ENCODE measurements around the gene VAV3.

The VAV3 gene

DNA sequence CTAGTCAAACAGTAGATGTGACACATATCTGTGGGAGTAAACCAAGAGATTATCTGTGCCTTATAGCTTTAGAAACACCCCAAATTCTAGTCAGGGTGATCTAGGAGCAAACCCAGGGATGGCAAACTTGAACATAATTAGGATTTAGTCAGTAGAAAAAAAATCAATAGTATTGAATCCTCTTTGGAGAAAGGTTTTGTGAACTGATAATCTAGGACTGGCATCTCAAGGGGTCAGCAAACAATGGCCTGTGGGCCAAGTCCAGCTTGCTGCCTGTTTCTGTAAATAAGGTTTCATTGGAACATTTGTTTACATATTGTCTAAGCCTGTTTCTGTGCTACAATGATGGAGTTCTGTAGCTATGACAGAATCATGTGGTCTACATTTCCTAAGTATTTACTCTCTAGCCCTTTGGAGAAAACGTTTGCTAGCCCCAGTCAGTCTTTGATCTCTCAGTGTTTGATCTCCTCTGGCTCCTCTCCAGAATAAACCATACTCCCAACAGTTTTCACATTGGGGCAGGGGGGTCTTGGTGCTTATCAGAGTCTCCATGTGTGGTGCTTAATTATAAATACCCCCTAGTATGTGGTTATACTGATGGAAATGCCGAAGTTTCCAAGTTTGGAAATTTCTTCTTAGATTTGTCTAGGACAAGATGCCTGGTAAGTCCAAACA is 438.3 kb downstream of the VAV3 start:
- TF ChIP-seq CTCF (IDR thresholded peaks at IDR 0.05; ENCODE audit: low read depth, low read length): no peak
- no peak overlapping the region for H3K4me3 ChIP-seq (ENCODE audit: low read depth, low read length)

GRCh38 chr1:107525961-107526360 is 439.0 kb downstream of the VAV3 start:
- no peak overlapping the region for H3K4me3 ChIP-seq (ENCODE audit: low read depth, low read length)
- no peak for TF ChIP-seq CTCF (IDR thresholded peaks at IDR 0.05; ENCODE audit: low read depth, low read length)

DNA sequence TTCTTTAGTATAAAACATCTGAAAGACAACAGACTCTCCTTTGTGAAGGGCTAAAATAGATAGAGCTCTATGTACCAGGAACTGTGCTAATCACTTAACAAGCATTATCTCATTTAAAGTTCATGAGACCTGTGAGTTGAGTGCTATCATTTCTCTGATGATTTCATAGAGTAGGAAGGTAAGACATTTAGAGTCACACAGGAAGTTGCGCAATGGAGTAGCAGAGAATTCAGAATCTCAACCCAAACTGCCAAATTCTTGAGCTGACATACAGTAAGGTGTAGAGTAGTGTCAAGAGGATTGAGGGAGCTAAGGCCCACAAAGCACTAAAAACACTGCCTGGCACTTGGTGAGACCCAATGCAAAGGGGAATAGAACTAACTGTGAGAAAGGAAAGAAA is 439.8 kb downstream of the VAV3 start:
- no peak overlapping the region for H3K4me3 ChIP-seq (ENCODE audit: low read depth, low read length)
- no peak for TF ChIP-seq CTCF (IDR thresholded peaks at IDR 0.05; ENCODE audit: low read depth, low read length)

GRCh38 chr1:107524301-107524700 is 440.7 kb downstream of the VAV3 start:
- no peak for TF ChIP-seq CTCF (IDR thresholded peaks at IDR 0.05; ENCODE audit: low read depth, low read length)
- H3K4me3 ChIP-seq (ENCODE audit: low read depth, low read length): no peak overlapping the region

GRCh38 chr1:107523736-107524135 is 441.2 kb downstream of the VAV3 start:
- no peak for TF ChIP-seq CTCF (IDR thresholded peaks at IDR 0.05; ENCODE audit: low read depth, low read length)

GRCh38 chr1:107523061-107523460 is 441.9 kb downstream of the VAV3 start:
- H3K4me3 ChIP-seq (ENCODE audit: low read depth, low read length): no peak overlapping the region
- no peak for TF ChIP-seq CTCF (IDR thresholded peaks at IDR 0.05; ENCODE audit: low read depth, low read length)

More at GRCh38 chr1:107523736-107524135, 441.2 kb downstream of the VAV3 start:
- H3K4me3 ChIP-seq (ENCODE audit: low read depth, low read length): no peak overlapping the region
